ENCODE data around the gene OPN4.

GRCh38 chr10:86667421-86668181, 13.3 kb downstream of the OPN4 start:
- TF ChIP-seq CTCF (conservative IDR thresholded peaks at IDR 0.05; ENCODE audit: low read depth, low read length) (no peak), EZH2 (IDR thresholded peaks at IDR 0.05; ENCODE audit: borderline replicate concordance, low read depth, low read length, poor library complexity, severe bottlenecking) (no peak)

Data from A673 (cell line).